ENCODE data around the gene BTBD1.

DNA sequence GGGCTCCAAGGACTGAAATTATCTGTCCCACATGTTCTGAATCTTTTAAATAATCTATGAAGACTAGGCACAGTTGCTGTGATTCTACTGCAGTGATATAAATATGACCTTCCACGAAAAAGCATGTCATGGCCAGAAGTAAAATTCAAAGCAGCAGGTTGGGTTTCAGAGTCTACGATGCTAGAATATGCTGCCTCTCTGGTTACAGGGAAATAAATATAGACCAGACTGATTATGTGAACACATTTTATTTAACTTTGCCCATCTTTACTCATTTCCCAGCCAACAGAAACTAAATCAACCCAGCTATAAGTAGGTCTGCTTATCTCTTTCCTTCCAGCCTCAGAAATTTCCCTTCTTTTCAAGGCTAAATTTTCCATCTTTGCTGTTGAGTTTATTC, 20.5 kb upstream of the BTBD1 start:
- no peak for TF ChIP-seq REST (IDR thresholded peaks at IDR 0.05; ENCODE audit: insufficient replicate concordance, low read depth)
- TF ChIP-seq, protein P1, sequence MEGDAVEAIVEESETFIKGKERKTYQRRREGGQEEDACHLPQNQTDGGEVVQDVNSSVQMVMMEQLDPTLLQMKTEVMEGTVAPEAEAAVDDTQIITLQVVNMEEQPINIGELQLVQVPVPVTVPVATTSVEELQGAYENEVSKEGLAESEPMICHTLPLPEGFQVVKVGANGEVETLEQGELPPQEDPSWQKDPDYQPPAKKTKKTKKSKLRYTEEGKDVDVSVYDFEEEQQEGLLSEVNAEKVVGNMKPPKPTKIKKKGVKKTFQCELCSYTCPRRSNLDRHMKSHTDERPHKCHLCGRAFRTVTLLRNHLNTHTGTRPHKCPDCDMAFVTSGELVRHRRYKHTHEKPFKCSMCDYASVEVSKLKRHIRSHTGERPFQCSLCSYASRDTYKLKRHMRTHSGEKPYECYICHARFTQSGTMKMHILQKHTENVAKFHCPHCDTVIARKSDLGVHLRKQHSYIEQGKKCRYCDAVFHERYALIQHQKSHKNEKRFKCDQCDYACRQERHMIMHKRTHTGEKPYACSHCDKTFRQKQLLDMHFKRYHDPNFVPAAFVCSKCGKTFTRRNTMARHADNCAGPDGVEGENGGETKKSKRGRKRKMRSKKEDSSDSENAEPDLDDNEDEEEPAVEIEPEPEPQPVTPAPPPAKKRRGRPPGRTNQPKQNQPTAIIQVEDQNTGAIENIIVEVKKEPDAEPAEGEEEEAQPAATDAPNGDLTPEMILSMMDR (IDR thresholded peaks at IDR 0.05; ENCODE audit: insufficient read depth, low read length): no peak

Measured in HL-60 (cell line).